Measurements from ENCODE around the gene ANGPTL2. TPM values are rescaled to one million over a fixed set of nuclear protein-coding genes. Genes with fewer than 3 reads are reported as not detected.

ANGPTL2 gene
- total and polyA plus RNA-seq, 5 experiments from 2014 or later, result not detected

DNA sequence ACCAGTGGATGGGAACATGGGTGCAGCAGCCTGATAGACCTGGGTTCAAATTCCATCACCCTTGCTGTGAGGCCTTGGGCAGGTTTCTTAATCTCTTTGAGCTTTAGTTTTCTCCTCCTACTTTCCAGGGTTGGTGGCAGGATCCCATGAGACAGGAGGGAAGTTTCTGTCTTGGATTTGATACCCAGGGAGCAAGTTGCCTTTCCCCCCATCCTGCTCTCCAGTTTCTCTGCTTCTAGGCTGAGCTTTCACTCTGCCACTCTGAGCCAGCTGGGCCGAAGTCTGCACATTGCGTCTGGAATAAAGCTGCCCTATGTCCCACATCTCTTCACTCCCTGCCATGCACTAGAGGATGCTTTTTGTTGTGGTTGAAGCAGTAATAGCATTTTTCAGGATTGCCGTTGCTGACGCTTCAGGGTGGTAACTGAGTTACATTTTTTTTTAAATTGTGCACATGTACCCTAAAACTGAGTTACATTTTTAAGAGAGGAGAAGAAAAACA, 40.5 kb upstream of the ANGPTL2 start:
- POLR2A ChIA-PET, result no interaction called here
- no peak for DNase-seq
- H3K9me3 Mint-ChIP-seq, result no peaks in the 10 kb centered on the region
- no peak for ATAC-seq
- peaks cover 0 to 4% (median 1%) of the 10 kb centered on the region in 5 donors for H3K27me3 Mint-ChIP-seq
- no peak overlapping the region for H3K4me3 Mint-ChIP-seq
- peaks cover 2 to 24% (median 6%) of the 10 kb centered on the region in 4 donors for H3K4me1 Mint-ChIP-seq
- peaks cover 0 to 10% (median 5%) of the 10 kb centered on the region in 3 donors for H3K36me3 Mint-ChIP-seq
- no peak overlapping the region for H3K27ac Mint-ChIP-seq

DNA sequence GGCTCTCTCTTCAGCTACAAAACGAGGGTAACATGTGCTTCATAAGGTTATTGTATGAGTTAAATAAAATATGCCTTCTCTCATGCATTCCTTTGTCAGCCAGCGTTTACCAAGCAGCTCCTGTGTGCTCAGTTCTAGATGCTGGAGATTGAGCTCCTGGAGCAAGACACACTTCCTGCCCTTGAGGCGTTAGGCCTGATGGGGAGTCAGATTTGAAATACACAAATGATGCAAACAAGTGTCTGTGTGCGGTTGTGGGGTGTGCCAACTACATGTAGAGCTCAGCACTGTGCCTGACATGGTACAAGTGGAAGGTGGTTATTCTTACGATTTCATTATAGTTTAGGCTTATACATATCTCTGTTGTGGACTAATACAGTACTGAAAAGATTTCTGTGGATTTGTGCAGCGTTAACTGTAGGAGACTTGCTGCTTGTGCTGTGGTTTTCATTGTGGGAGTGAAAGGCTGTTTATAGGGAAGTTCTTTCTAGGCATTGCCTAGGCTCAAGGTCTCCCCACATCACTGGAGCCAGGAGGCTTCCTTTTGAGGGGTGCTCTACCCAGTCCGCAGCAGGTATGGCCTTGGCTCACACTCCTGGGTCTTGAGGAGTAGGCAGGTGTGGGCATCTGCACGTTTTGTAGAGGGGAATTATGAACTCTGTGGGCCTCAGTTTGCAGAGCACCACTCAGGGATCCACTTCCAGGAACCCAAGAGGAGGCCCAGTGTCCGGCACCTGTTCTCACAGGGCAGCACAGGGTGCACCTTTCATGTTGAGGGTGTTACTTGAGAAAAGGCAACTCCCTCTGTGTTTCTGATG, 39.8 kb upstream of the ANGPTL2 start:
- Mint-ChIP-seq H3K27ac (peak overlapping the region in 2 of 10 donors; percentile 11 to 13), H3K9me3 (no peaks in the 10 kb centered on the region), H3K36me3 (peaks cover 0 to 3% (median 3%) of the 10 kb centered on the region in 3 donors), H3K27me3 (peaks cover 0 to 4% (median 1%) of the 10 kb centered on the region in 5 donors), H3K4me3 (no peak overlapping the region), H3K4me1 (peaks cover 2 to 21% (median 6%) of the 10 kb centered on the region in 4 donors)
- DNase-seq (no peak), ATAC-seq (no peak)
- POLR2A ChIA-PET, result no interaction called here

DNA sequence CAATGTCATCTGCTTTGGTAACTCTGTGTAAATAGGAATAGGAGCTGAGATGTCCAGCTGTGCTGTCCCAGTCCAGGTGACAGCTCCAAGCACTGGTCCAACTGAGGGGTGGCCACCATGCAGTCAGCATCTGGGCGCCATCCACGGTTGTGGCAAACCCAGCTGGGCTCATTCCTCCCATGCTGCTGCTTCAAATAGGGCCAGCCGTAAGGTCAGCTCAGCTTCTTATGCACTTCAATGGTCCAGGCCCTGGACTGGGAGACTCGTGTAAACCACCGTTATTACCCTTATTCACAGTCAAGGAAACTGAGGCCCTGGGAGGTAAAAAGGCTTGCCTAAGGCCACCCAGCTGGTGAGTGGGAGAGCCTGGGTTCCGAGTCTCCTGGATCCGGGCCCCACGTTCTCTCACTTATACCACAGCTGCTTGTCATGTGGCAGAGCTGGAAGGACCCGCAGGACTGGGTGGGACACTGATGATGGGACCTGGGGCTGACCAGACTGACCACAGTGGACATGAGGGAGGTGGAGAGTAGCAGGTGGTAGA, 38.7 kb upstream of the ANGPTL2 start:
- H3K4me1 Mint-ChIP-seq, result peaks cover 2 to 15% (median 6%) of the 10 kb centered on the region in 4 donors
- H3K4me3 Mint-ChIP-seq, result no peak overlapping the region
- no peak for DNase-seq
- H3K27ac Mint-ChIP-seq, result peak overlapping the region in 1 of 10 donors; percentile 53
- POLR2A ChIA-PET, result no interaction called here
- no peaks in the 10 kb centered on the region for H3K9me3 Mint-ChIP-seq
- H3K27me3 Mint-ChIP-seq, result no peaks in the 10 kb centered on the region
- no peak for ATAC-seq
- H3K36me3 Mint-ChIP-seq, result no peaks in the 10 kb centered on the region

DNA sequence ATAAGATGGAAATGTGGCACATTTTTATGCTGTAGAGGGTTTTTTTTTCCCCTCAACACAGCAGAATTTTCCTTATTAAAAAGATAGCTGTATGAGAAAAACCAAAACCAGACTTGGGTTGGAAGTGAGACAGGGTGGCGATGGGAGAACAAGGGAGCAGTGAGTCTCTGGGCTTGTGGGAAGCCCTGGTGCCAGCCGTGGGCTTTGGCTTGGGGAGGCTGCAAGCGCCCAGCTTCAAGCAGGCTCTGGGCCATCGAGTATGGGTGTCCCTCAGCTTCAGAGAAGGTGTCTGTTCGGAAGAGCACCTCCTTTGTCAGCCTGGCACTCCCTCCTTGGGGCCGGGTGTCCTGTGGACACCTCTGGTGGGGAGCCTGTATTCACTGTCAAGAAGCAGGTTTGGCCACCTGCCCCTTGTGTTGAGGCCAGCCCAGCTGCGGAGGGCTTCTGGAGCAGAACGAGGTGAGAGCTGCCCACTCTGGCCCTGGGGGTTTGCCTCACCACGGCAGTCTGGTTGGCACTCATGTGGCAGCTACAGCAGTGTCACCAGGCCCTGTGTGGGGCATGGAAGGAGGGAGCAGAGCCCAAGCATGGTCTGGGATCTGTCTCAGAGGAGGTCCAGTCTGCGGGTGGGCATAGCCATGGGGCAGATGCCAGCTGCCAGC, 37.6 kb upstream of the ANGPTL2 start:
- ATAC-seq (no peak), DNase-seq (no peak)
- H3K9me3 Mint-ChIP-seq, result no peaks in the 10 kb centered on the region
- no peak overlapping the region for H3K27ac Mint-ChIP-seq
- no peaks in the 10 kb centered on the region for H3K36me3 Mint-ChIP-seq
- H3K4me3 Mint-ChIP-seq, result no peak overlapping the region
- H3K27me3 Mint-ChIP-seq, result no peaks in the 10 kb centered on the region
- peaks cover 3 to 11% (median 6%) of the 10 kb centered on the region in 4 donors for H3K4me1 Mint-ChIP-seq
- POLR2A ChIA-PET, result no interaction called here

DNA sequence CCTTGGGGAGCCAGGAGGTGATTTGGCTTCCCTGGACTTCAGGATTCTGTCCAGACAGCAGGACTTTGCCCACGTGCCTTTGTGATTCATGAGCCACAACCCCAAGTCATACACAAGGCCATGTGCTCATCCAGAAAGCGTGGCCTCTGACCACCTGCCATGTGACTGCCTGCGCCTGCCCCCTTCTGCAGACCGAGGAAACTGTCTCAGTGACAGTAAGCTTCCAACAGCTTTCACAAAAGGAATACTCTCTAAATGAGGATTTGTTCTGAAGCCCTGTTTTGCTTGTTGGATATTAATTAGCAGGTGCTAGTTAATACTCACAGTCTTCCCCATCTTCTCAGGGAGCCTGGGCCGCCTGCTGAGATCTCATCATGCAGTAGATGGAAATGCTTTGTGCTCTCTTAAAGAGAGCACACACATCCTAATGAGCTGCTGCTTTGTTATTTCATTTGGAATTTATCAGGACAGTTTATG, 36.9 kb upstream of the ANGPTL2 start:
- H3K4me1 Mint-ChIP-seq, result peaks cover 3 to 15% (median 7%) of the 10 kb centered on the region in 4 donors
- no peak overlapping the region for H3K27ac Mint-ChIP-seq
- H3K4me3 Mint-ChIP-seq, result no peak overlapping the region
- POLR2A ChIA-PET, result no interaction called here
- no peaks in the 10 kb centered on the region for H3K36me3 Mint-ChIP-seq
- H3K9me3 Mint-ChIP-seq, result no peaks in the 10 kb centered on the region
- ATAC-seq (no peak), DNase-seq (no peak)
- H3K27me3 Mint-ChIP-seq, result no peaks in the 10 kb centered on the region

DNA sequence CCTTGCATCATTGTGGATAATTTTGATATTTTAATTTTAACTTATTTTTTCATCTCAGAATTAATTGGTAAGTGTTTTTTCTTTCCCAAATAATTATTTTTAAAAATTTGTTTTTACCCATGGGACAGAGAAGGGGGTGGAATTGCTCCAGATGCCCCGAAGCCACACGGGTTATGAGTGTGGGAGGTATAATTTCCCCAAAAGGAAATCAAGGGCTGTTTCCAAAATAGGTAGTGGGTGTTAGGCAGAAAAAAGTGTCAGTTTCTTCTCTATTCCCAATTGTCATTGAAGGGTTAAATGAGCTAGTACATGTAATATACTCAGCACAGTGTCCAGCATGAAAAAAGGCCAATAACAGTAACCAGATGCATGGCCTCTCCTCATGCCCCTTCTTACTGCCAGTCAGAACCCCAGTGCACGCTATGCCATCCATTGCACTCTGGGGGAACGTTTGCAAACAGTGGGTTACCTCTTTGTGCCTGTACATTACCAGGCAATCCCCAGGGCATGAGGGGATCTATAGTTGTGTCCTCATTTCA, 36.4 kb upstream of the ANGPTL2 start:
- no peaks in the 10 kb centered on the region for H3K9me3 Mint-ChIP-seq
- no peak for ATAC-seq
- no peaks in the 10 kb centered on the region for H3K27me3 Mint-ChIP-seq
- no peak overlapping the region for H3K27ac Mint-ChIP-seq
- POLR2A ChIA-PET, result no interaction called here
- DNase-seq, result no peak
- H3K36me3 Mint-ChIP-seq, result no peaks in the 10 kb centered on the region
- H3K4me1 Mint-ChIP-seq, result peaks cover 3 to 17% (median 6%) of the 10 kb centered on the region in 4 donors
- no peak overlapping the region for H3K4me3 Mint-ChIP-seq

DNA sequence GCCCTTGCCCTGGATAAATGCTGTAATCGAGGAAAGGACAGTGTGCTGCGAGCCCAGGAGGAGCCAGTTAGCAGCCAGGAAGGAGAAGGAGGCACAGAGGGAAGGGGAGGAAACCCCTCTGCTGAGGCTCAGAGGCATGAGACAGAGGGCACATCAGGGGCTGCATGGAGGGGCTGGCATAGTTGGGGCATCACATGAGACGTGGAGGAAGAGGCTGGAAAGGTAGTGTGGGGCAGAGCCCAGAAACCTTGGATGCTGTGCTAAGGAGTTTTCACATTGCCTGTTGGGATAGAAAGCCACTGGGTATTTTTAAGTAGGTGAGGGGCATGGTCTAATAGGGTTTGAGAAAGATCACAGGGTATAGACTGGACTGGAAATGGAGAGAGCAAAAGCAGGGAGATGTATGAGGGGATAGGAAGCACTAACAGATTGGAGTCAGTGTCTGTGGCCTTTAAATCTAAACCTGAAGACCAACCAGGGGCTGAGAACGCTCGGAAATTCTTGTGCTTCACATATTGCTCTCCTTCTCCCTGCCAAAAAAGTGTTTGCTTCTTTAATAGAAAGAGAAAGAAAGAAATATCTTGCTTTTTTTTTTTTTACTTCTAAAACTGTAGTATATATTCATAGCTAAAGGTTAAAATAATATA, 33.0 kb upstream of the ANGPTL2 start:
- ATAC-seq (no peak), DNase-seq (no peak)
- Mint-ChIP-seq H3K27me3 (peaks cover 0 to 2% (median 0%) of the 10 kb centered on the region in 5 donors), H3K27ac (peak overlapping the region in 1 of 10 donors; percentile 43), H3K36me3 (no peaks in the 10 kb centered on the region), H3K9me3 (no peaks in the 10 kb centered on the region), H3K4me1 (peaks cover 0 to 10% (median 1%) of the 10 kb centered on the region in 4 donors), H3K4me3 (no peak overlapping the region)
- POLR2A ChIA-PET, result no interaction called here

DNA sequence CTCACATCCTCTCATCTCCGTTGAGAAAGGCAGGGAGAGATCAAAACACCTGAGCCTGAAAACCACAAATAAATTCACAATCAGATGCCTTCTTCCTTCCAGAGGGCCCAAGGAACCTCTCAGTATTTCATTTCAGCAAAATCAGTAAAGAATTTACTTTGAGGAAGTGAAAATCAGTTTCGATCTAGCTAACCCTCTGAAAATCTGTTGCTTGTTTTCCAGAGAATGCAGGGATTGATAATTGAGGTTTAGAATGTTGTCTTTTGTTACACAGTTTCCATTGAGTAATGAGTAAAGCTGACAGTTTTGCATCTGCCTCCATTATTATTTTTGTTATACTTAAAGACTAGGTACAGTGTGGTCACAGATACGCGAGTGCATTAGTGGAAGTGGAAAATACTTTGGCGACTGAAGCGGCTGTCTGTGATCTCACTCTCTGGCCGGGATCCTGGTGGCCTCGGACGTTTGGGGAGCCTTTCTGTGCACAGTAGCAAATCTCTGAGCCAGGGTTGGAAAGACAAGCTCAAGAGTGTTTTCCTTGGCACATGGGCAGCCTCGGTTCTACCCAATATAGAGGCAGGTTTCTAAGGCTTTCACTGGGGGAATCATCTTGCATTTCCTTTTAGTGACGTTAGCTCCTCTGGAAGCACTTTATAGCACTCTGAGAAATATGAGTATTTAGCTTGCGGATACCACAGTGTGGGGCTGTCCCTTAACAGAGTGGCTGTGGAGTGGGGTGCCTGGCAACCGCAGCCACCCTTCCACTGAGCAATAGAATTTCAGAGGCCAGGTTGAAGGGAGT, 32.2 kb upstream of the ANGPTL2 start:
- H3K27ac Mint-ChIP-seq, result no peak overlapping the region
- no peak for DNase-seq
- no peak for ATAC-seq
- H3K9me3 Mint-ChIP-seq, result no peaks in the 10 kb centered on the region
- POLR2A ChIA-PET, result no interaction called here
- H3K36me3 Mint-ChIP-seq, result no peaks in the 10 kb centered on the region
- H3K4me3 Mint-ChIP-seq, result peak overlapping the region in 1 of 10 donors; percentile 34
- peaks cover 0 to 10% (median 2%) of the 10 kb centered on the region in 4 donors for H3K4me1 Mint-ChIP-seq
- H3K27me3 Mint-ChIP-seq, result peaks cover 0 to 3% (median 0%) of the 10 kb centered on the region in 5 donors

DNA sequence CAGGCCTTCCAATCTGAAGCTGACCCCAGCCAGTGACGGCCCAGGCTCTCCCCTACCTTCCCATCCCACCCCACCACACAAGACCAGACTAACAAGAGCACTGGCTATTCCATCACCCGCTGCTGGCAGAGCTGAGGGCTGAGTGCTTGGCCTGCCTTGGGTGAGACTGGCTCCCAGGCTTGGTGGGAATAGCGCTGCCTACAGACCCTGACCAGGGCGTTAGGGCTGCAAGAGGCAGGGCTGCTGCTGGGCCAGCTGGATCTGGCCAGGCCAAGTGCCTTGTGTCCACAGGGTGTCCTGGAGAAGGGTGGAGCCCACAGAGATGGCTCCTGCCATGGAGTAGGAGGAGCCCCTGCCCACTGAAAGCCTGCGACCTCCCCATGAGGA, 31.6 kb upstream of the ANGPTL2 start:
- Mint-ChIP-seq H3K27ac (no peak overlapping the region), H3K4me1 (peaks cover 0 to 10% (median 2%) of the 10 kb centered on the region in 4 donors), H3K4me3 (no peak overlapping the region), H3K9me3 (no peaks in the 10 kb centered on the region), H3K36me3 (no peaks in the 10 kb centered on the region), H3K27me3 (peaks cover 0 to 3% (median 0%) of the 10 kb centered on the region in 5 donors)
- ATAC-seq (no peak), DNase-seq (no peak)
- POLR2A ChIA-PET, result no interaction called here

DNA sequence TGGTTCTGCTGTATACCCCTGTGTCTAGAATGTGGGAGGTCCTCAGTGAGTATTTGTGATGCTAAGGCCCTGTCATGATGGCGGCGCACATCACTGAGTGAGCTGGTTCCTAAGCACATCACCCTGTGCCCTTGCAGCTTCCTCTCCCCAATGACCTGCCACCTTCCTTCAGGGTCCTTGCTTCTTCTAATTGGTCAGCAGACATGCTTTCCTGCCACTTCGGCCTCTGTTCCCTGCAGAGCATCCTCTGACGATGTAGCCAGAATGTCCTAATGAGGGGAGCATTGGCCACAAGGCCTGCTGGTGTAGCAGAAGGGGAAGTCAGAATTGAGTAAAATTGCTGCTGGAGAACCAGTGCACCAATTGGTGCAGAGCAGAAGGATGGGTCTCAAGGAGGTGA, 31.1 kb upstream of the ANGPTL2 start:
- no peak overlapping the region for H3K4me3 Mint-ChIP-seq
- H3K36me3 Mint-ChIP-seq, result no peaks in the 10 kb centered on the region
- H3K27me3 Mint-ChIP-seq, result peaks cover 0 to 3% (median 0%) of the 10 kb centered on the region in 5 donors
- ATAC-seq, result no peak
- no peak for DNase-seq
- peaks cover 0 to 10% (median 2%) of the 10 kb centered on the region in 4 donors for H3K4me1 Mint-ChIP-seq
- no peaks in the 10 kb centered on the region for H3K9me3 Mint-ChIP-seq
- no peak overlapping the region for H3K27ac Mint-ChIP-seq
- POLR2A ChIA-PET, result no interaction called here

DNA sequence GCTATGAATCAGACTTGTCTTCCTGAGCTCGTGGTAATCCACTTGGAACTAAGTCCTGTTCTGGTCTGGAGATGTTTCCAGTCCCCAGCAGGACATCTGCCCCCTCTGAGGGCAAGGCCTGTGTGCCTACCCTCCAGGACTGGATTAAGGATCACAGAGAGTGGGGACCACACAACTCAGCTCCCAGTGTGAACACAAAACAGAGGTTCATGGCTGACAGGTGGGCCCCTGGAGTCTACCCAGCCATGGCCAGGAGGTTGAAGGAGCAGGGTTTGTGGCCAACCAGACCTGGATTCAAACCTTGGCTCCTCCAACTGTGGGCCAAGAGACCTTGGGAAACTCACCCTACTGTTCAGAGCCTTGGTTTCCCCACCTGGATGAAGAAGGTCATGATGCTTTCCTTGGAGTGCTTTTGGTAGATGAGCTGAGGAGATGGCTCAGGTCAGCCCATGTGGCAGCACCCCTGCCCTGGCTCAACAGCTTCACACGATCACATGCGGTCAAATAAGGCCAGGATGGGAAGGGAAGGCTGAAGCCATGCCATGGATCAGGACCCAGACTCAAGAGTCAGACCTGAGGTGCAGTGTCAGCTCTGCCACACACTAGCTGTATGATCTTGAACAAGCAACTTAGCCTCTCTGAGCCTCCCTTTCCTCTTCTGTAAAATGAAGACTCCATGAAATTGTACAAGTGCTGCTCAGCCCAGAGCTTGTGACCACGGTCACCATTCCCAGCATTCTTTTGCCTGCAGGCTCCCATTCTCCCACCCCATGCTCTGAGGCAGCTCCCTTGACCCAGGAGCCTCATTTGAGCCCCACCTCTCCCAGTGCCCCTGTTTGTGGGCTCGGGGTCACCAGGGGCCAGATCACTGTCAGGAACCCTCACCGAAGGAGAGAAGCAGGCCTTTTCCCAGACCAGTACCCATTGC, 27.3 kb upstream of the ANGPTL2 start:
- POLR2A ChIA-PET, result no interaction called here
- no peak for ATAC-seq
- Mint-ChIP-seq H3K27ac (no peak overlapping the region), H3K9me3 (peaks cover 0 to 5% (median 0%) of the 10 kb centered on the region in 9 donors), H3K27me3 (peaks cover 0 to 3% (median 0%) of the 10 kb centered on the region in 5 donors), H3K36me3 (peaks cover 0 to 8% (median 4%) of the 10 kb centered on the region in 3 donors), H3K4me1 (peaks cover 0 to 9% (median under 1%) of the 10 kb centered on the region in 4 donors), H3K4me3 (no peak overlapping the region)
- no peak for DNase-seq
